ENCODE data around the gene NHSL1.

DNA sequence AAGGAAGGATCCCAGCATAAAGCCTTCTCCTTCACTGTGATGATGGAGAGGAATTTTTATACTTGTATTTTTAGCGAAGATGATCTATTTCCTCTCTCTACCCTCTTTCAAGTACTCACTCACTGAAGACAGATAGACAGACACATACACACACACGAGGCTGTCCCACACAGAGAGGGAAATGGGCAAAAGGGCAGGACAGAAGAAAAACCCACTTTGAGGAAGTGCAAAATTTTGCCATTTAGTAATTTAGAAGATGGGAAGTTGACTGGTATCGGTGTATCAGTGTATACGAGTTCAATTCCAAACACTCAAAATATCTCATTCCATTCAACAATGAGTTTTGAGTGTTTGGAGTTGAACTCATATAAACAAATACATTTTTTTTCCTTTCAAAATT, 64.4 kb downstream of the NHSL1 start:
- TF ChIP-seq POLR2A (IDR thresholded peaks at IDR 0.05; ENCODE audit: low read length) (no peak), GATA1 (IDR thresholded peaks at IDR 0.05; ENCODE audit: low read depth, low read length) (no peak)

Data from erythroblast (primary cell).